Thyroid gland (tissue), 4 donors: ENCODE data around the gene CTDSP2. TPM values are rescaled to one million over a fixed set of nuclear protein-coding genes. Genes with fewer than 3 reads are reported as not detected.
A peak's percentile ranks its signal among the peaks of the same experiment; 100 is the strongest.

Experiments used
- DNase-seq, 2 donors: peaks; one replicate each; pipeline ENCODE4 v3.0.0-alpha.2; 2019
- H3K27ac ChIP-seq, 3 donors: fragments of 200-600 bp; sonication (generic); 1 replicate in 2 of 3; 2 replicates in 1 of 3; pipeline ENCODE4 v1.5.1; 2016 to 2019; ENCODE audit warnings: mild to moderate bottlenecking in 1 of 3, moderate library complexity in 1 of 3
- H3K27me3 ChIP-seq: fragments of 200-600 bp; sonication (generic); one replicate; pipeline ENCODE4 v1.5.1; 2019
- H3K36me3 ChIP-seq, 2 donors: fragments of 200-600 bp; sonication (generic); one replicate each; pipeline ENCODE4 v1.5.1; 2016 to 2019
- H3K4me1 ChIP-seq, 2 donors: fragments of 200-600 bp; sonication (generic); one replicate each; pipeline ENCODE4 v1.5.1; 2017 to 2019
- H3K4me3 ChIP-seq, 3 donors: fragments of 200-600 bp; sonication (generic); replicated peaks in 1 of 3; 1 replicate in 2 of 3; 2 replicates in 1 of 3; pipeline ENCODE4 v1.5.1; 2016; ENCODE audit warnings: mild to moderate bottlenecking in 1 of 3
- H3K9me3 ChIP-seq: fragments of 200-600 bp; sonication (generic); one replicate; pipeline ENCODE4 v1.5.1; 2017
- POLR2A ChIP-seq, 2 donors: fragments of 450-650 bp; IDR thresholded peaks; one replicate each; pipeline ENCODE4 v1.6.1; 2017; ENCODE audit warnings: antibody characterized with exemption in 2 of 2, mild to moderate bottlenecking in 2 of 2, moderate library complexity in 1 of 2
- WGBS, 2 donors: methylation state at CpG; one replicate each; pipeline ENCODE4 v1.1.5; 2017; 5-methylcytosine and 5-hydroxymethylcytosine counted together
- intact Hi-C: fragments of 100-400 bp; cut with DNase I; formaldehyde crosslinking; loops from one replicate; pipeline ENCODE4 v1.15.1; 2023
- total RNA-seq, 4 donors: library from RNA; depleted of rRNA; stranded (reverse); fragments of >200 nt; gene quantifications; one replicate each; pipeline ENCODE4 v1.2.3, GENCODE V29; 2016
- TF ChIP-seq, protein P1 (sequence below), 6 experiments: fragments of 200-600 bp in 3 of 6; fragments of 450-650 bp in 3 of 6; sonication (generic) in 3 of 6; IDR thresholded peaks; one replicate each; pipeline ENCODE4 v1.5.1; 2016 to 2019; ENCODE audit warnings: antibody characterized with exemption in 6 of 6, mild to moderate bottlenecking in 2 of 6, inconsistent platforms in 1 of 6, moderate library complexity in 1 of 6

Gene CTDSP2
- total RNA-seq, 4 donors from 2014 or later, result 91.5 to 190 (median 138) TPM

DNA sequence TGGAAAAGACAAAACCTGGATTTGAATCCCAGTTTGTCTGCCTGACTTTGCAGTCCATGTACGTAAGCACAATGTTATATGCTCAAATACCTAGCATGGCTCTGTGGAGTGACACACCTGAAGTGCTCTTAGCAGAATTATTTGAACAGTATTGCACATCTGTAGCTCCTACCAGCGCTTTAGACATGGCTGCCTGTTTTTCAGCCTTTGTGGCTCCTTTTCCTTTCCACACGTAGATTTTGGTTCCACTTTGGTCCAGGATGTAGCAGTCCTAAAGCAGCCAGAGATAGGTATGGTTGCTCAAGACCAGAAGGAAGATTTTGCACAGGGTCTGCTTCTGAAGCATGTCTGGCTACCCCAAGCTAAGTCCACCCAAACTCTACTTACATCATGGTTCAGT lies 37.1 kb downstream of the CTDSP2 start:
- H3K4me1 ChIP-seq, result no peaks in the 10 kb centered on the region
- intact Hi-C loops, result no loop called here
- WGBS, 2 donors, result 85 to 92% methylated on average over 3 of the region's 3 CpGs
- H3K9me3 ChIP-seq, result no peaks in the 10 kb centered on the region
- DNase-seq, result no peak
- TF ChIP-seq, protein P1, sequence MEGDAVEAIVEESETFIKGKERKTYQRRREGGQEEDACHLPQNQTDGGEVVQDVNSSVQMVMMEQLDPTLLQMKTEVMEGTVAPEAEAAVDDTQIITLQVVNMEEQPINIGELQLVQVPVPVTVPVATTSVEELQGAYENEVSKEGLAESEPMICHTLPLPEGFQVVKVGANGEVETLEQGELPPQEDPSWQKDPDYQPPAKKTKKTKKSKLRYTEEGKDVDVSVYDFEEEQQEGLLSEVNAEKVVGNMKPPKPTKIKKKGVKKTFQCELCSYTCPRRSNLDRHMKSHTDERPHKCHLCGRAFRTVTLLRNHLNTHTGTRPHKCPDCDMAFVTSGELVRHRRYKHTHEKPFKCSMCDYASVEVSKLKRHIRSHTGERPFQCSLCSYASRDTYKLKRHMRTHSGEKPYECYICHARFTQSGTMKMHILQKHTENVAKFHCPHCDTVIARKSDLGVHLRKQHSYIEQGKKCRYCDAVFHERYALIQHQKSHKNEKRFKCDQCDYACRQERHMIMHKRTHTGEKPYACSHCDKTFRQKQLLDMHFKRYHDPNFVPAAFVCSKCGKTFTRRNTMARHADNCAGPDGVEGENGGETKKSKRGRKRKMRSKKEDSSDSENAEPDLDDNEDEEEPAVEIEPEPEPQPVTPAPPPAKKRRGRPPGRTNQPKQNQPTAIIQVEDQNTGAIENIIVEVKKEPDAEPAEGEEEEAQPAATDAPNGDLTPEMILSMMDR (IDR thresholded peaks at IDR 0.05), result no peak
- no peak for TF ChIP-seq POLR2A (IDR thresholded peaks at IDR 0.05)
- no peaks in the 10 kb centered on the region for H3K27me3 ChIP-seq
- H3K27ac ChIP-seq, result no peak overlapping the region
- no peak overlapping the region for H3K4me3 ChIP-seq
- peaks cover 29 to 54% of the 10 kb centered on the region in 2 donors for H3K36me3 ChIP-seq

DNA sequence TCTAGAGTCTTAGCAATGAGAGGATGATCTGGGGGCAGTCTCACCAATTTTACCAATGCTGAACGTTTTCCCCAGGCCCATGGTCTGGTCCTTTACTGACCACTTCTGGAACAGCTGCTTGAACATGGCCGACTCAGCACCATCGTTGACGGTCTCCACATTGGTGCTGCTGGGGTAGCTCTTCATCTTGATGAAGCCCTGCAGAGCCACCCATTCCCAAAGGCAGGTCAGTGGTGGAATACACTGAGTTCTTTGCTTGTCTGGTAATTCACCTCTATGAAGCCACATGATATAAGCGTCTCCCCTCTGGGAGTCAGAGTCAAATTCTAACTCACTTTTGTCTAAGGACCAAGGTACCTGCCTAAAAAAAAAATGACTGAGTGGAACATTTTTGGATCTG lies 38.2 kb downstream of the CTDSP2 start:
- TF ChIP-seq POLR2A (IDR thresholded peaks at IDR 0.05), result no peak
- TF ChIP-seq, protein P1 (IDR thresholded peaks at IDR 0.05), result no peak
- no peak for DNase-seq
- intact Hi-C loops, result no loop called here
- 92 to 95% methylated on average over 5 of the region's 5 CpGs for WGBS, 2 donors
- Histone ChIP-seq H3K36me3 (peaks cover 34 to 62% of the 10 kb centered on the region in 2 donors), H3K4me1 (no peaks in the 10 kb centered on the region), H3K4me3 (no peak overlapping the region), H3K9me3 (no peaks in the 10 kb centered on the region), H3K27me3 (no peaks in the 10 kb centered on the region), H3K27ac (no peak overlapping the region)

DNA sequence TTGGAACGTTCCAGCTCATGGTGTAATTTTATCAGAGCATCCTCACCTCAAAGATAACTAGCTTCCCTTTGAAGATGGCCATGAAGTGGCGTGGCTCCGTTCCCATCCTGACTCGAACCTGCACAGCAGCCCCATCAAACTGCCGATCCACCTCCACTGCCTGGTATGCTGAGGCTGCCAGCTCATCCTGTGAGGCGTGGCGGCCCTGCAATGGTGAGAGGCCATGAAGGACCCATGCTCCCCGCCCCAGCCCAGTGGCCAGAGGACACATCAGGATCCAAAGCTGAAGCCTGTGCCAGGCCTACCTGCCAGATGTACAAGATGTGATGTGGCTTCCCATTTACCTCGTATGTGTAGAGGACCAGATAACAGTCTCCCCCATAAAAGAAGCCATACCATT lies 39.2 kb downstream of the CTDSP2 start:
- Histone ChIP-seq H3K9me3 (no peaks in the 10 kb centered on the region), H3K4me1 (no peaks in the 10 kb centered on the region), H3K27me3 (no peaks in the 10 kb centered on the region), H3K27ac (no peak overlapping the region), H3K36me3 (peaks cover 37 to 67% of the 10 kb centered on the region in 2 donors), H3K4me3 (no peak overlapping the region)
- intact Hi-C loops, result no loop called here
- WGBS, 2 donors, result 86 to 97% methylated on average over 6 to 9 of the region's 9 CpGs
- no peak for TF ChIP-seq POLR2A (IDR thresholded peaks at IDR 0.05)
- TF ChIP-seq, protein P1 (IDR thresholded peaks at IDR 0.05), result no peak
- DNase-seq, result no peak

DNA sequence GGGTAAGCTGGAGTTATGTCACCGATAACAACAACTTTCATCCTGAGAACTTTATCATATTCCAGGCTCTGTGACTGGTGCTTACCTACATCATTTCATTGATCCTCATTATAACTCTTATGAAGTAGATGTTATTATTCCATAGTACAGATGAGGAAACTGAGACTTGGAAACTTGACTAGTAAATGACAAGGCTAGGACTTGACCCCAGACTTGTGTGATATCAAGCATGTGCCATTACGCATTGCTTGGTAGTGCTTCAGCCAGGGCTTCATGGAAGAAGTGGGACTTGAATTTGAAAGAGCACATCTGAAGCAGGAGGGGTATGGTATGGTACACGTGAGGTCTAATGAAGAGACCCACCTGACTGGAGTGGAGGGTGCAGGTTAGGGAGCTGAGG lies 39.9 kb downstream of the CTDSP2 start:
- H3K9me3 ChIP-seq, result no peaks in the 10 kb centered on the region
- no peak overlapping the region for H3K27ac ChIP-seq
- WGBS, 2 donors, result 94 to 95% methylated on average over 3 of the region's 3 CpGs
- DNase-seq, result no peak
- intact Hi-C loops, result no loop called here
- H3K4me1 ChIP-seq, result no peaks in the 10 kb centered on the region
- H3K27me3 ChIP-seq, result no peaks in the 10 kb centered on the region
- no peak overlapping the region for H3K4me3 ChIP-seq
- TF ChIP-seq, protein P1 (IDR thresholded peaks at IDR 0.05), result no peak
- no peak for TF ChIP-seq POLR2A (IDR thresholded peaks at IDR 0.05)
- H3K36me3 ChIP-seq, result peaks cover 37 to 73% of the 10 kb centered on the region in 2 donors

DNA sequence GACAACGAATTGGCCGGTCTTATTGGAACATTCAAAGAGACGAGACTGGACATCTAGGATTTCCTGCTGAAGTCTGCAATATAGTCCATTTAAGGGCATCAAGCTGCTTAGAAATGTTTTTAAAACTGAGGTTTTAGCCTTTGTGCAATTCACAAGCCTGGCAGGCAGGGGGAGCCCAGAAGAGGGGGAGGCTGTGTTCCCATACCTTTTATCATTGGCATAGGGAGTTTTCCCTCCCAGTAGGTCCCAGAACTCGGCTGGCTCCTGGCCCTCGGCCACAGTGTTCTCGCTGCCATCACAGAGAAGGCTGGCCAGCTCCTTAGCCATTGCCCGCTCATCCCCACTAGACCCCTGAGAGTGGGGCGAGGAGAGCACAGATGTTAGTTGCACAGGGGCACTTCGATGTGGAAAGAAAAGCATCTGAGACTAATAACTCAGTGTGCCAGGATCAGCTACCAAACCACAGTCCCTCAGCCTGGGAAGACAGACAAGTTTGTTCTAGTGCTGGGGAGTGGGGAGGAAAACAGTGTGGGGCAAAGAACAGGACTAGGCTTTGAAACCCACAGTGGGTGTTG lies 43.1 kb downstream of the CTDSP2 start:
- no peaks in the 10 kb centered on the region for H3K27me3 ChIP-seq
- no peak overlapping the region for H3K4me3 ChIP-seq
- WGBS, 2 donors, result 49 to 54% methylated on average over 9 of the region's 9 CpGs
- TF ChIP-seq POLR2A (IDR thresholded peaks at IDR 0.05), result no peak
- TF ChIP-seq, protein P1 (IDR thresholded peaks at IDR 0.05), result peak; percentile 26 to 81 (median 58)
- no peaks in the 10 kb centered on the region for H3K4me1 ChIP-seq
- no peaks in the 10 kb centered on the region for H3K9me3 ChIP-seq
- DNase-seq, result peak; percentile 44 to 49
- intact Hi-C loops, result no loop called here
- no peak overlapping the region for H3K27ac ChIP-seq
- H3K36me3 ChIP-seq, result peaks cover 57 to 83% of the 10 kb centered on the region in 2 donors
